Endothelial cell of umbilical vein (primary cell): ENCODE results near the gene MNAT1.

Experiments used
- CTCF ChIP-seq, 2 donors: IDR thresholded peaks; 1 replicate in 1 of 2; 2 replicates in 1 of 2; pipeline ENCODE4 v1.5.1; 2011; ENCODE audit warnings: low read length in 2 of 2, mild to moderate bottlenecking in 2 of 2, moderate library complexity in 2 of 2, control low read depth in 1 of 2, inconsistent platforms in 1 of 2, low read depth in 1 of 2; ENCODE audit not compliant: insufficient read depth in 1 of 2; ENCODE audit errors: extremely low read depth in 1 of 2
- EZH2 ChIP-seq: IDR thresholded peaks from 2 replicates; pipeline ENCODE4 v1.6.1; 2012; ENCODE audit warnings: borderline replicate concordance, low read depth, mild to moderate bottlenecking, moderate library complexity, low read length, inconsistent platforms; ENCODE audit not compliant: severe bottlenecking
- MAX ChIP-seq: IDR thresholded peaks from 2 replicates; pipeline ENCODE4 v1.6.1; 2011; ENCODE audit not compliant: insufficient read depth, insufficient read length
- POLR2A ChIP-seq: IDR thresholded peaks from 2 replicates; pipeline ENCODE4 v1.6.1; 2012; ENCODE audit warnings: low read depth, mild to moderate bottlenecking, control low read depth, low read length
- POLR2AphosphoS5 ChIP-seq: IDR thresholded peaks from 2 replicates; pipeline ENCODE4 v1.6.1; 2012; ENCODE audit warnings: low read depth, mild to moderate bottlenecking, control low read depth, low read length, moderate library complexity; ENCODE audit not compliant: insufficient read depth

GRCh38 chr14:60760644-60761364 lies 26.2 kb downstream of the MNAT1 start:
- no peak for TF ChIP-seq CTCF (IDR thresholded peaks at IDR 0.05; ENCODE audit: extremely low read depth in 1 of 2, insufficient read depth in 1 of 2, low read depth in 1 of 2, low read length in 2 of 2)
- no peak for TF ChIP-seq POLR2A
- no peak for TF ChIP-seq MAX
- no peak for TF ChIP-seq EZH2
- no peak for TF ChIP-seq POLR2AphosphoS5
